ENCODE data around the gene SEMA4D.

Gene SEMA4D

DNA sequence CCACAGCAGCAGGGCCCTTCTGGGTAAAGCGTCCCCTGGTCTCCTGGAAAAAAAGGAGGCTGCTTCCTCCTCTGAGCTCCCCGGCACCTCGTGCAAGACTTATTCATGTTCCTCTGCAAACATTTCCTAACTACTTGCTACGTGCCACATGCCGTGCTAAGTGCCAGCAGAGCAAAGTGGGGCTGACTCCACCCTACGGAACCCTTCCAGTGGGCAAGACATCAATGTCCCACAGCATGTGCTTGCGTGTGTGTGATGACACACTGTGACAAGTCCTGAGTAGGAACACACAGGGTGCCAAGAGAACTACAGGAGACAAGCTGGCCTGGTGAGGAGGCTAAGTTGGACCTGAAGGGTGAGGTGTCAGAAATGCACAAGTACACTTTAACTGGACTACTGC is 57.4 kb downstream of the SEMA4D start:
- no peak overlapping the region for H3K4me3 ChIP-seq (ENCODE audit: low read length)
- no peak for DNase-seq (ENCODE audit: low read depth, low spot score)

DNA sequence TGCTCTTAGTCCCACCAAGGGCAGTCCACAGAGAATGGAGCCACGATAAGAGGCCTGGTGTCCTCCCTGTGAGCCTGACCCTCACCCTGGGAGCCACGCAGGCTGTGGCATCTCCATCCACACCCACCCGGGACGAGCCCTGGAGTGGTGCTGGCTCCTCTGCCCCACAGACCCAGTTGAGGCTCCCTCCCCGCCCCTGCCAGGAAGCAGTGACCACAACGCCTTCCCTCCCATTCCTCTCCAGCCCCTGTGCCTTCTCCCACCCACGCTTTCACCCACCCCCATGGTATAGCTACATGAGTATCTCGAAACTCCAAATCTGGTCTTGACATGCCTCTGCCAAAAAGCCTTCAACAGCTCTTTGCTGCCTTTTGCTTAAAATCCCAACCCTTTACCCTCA is 57.9 kb downstream of the SEMA4D start:
- no peak for DNase-seq (ENCODE audit: low read depth, low spot score)
- no peak overlapping the region for H3K4me3 ChIP-seq (ENCODE audit: low read length)

DNA sequence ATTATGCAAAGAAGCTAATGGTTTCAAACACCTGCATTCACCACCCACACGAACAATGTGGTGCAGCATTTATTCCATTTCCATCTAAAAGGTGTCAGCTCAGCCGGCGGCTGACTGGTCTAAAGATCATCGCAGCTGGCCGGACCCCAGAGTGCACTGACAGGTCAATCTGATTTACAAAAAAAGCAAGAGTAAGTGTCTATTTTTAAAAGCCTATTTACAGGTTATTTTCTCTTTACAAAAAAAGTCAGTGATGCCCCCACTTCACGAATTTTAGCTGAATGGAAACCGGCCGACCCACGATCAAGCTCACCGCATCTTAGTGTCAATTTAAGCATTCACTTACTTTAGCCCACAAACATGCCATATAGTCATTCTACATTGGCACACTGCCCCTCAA is 58.3 kb downstream of the SEMA4D start:
- no peak overlapping the region for H3K4me3 ChIP-seq (ENCODE audit: low read length)
- no peak for DNase-seq (ENCODE audit: low read depth, low spot score)

DNA sequence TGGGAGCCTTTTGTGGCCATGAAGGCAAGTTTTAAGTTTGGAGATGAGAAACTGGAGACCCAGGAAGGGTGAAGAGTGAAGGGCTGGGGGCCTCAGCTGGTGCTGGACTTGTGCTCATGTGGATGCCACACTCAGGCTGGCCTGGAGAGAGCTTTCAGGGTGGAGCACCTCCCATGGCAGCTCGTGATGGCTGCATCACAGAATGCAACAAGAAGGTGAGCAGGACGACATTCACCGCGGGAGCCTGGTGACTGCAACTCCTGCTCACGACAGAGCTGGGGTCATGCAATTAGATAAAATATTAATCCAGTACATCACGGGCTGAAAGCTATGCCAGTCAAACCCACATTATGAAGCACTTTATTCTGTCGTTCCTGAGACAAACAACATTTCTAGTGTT is 59.7 kb downstream of the SEMA4D start:
- no peak for DNase-seq (ENCODE audit: low read depth, low spot score)
- no peak overlapping the region for H3K4me3 ChIP-seq (ENCODE audit: low read length)

DNA sequence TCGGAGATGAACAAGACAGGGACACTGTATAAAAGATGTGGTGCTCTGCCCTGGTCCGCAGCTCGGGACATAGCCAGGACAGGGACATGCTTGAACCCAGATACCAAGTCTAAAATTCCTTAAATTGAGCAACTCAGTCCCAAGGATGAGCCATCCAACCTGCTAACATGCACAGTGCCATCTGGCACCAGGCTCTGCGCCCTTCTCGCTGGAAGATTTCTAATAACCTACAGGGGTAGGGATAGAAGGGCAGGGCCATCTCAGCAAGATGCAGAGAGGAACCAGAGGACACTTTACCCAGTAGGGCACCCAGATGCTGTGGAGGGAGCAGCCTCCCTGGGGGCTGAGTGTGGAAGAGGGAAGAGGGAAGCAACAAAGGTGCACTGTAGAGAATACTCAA is 60.1 kb downstream of the SEMA4D start:
- no peak overlapping the region for H3K4me3 ChIP-seq (ENCODE audit: low read length)
- DNase-seq (ENCODE audit: low read depth, low spot score): no peak

DNA sequence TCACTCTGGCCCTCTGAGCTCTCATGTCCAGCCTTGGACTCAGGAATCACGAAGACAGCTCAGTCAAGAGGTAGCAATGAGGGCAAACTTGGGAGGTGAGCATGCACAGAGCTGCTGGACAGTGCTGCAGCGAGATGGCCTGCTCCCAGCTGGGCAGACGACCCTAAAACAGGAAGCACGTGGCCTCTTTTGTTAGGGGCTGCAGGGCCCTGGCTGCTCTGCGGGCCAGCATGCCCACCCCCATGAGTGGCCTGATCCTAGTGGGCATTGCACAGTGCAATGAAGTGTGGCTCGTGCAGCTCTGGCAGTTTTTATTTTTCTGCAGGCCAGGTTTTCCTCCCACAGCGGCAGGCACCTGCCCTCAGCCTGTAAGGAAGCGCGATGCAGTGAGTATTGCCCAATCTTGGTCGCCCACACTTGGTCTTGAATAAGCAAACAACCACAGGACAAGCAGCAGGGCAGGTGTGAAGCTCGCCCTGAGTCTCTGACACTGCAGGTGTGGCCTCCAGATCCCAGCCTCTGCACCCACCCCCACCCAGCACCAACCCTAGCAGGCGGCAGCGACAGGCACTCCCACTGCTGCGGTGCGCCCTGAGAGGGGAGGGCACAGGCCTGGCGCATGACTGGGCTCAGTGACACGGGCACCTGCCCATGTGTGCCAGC is 60.8 kb downstream of the SEMA4D start:
- H3K4me3 ChIP-seq (ENCODE audit: low read length): no peak overlapping the region
- DNase-seq (ENCODE audit: low read depth, low spot score): peak; percentile 87

DNA sequence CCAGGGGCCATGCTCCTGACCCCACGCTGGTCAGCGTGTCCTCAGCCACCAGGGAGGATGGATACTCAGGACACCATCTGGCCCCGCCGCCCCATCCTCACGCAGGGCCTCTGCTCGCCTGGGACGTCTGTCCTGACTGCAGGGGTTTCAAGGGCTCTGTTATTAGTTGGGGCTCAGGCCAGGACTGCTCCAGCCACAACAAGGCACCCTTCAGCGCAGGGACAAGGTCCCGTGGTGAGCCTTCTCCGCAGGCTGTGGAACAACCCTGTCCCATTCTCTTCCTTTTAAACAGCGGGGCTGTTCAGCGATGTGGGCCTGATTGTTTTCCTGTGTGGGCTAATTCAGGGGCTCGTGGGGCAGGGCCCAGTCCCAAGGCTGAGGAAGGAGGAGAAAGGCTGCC is 61.6 kb downstream of the SEMA4D start:
- no peak overlapping the region for H3K4me3 ChIP-seq (ENCODE audit: low read length)

GRCh38 chr9:89435071-89435823 is 62.7 kb downstream of the SEMA4D start:
- DNase-seq (ENCODE audit: low read depth, low spot score): no peak
- no peak overlapping the region for H3K4me3 ChIP-seq (ENCODE audit: low read length)

More for the DNA sequence above, 61.6 kb downstream of the SEMA4D start:
- DNase-seq (ENCODE audit: low read depth, low spot score): no peak

DNA sequence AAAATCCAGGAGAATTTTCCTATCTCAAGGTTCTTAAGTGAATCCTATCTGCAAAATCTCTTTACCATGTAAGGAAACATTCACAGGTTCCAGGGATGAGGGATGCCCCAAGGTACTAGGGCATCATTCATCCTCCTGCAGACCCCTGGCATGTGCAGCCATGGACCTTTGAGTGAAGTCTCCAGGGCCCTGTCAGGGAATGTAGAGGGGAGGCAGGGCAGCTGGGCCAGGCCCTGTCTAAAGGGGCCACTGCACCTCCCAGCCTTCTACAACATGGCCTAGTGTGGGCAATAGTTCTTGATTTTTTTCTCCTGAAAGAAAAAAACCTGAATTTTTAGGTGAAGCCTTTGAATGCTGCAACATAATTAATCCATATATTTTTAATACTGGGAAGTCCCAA is 63.3 kb downstream of the SEMA4D start:
- H3K4me3 ChIP-seq (ENCODE audit: low read length): no peak overlapping the region
- DNase-seq (ENCODE audit: low read depth, low spot score): no peak

- H3K4me3 ChIP-seq (ENCODE audit: low read length): no peak overlapping the region
- no peak for DNase-seq (ENCODE audit: low read depth, low spot score)
Measured at GRCh38 chr9:89433826-89434225, 64.1 kb downstream of the SEMA4D start.

DNA sequence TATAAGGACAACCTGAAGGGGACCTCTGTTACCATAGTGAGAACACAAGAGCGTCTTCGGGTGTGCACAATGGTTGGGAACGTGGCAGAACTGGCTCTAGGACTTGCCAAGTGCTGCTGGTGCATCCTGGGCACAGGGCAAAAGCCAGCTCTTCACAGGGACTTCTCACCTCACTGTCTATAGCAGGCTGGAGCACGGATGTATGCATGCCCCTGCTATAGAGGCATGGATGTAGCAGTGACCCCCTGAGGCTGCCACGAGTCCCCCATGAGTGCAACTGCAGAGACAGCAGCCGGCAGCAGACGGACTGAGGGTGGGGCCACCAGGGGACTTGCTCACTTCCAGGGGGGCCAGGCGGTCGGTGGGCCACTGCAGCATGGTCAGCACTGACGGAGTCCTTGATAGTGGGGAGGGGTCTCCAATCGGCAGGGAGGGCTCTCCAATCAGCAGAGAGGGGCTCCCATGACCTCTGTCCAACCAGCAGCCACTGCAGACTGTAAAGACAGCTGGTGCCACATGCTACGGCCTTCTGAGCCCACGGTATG is 64.9 kb downstream of the SEMA4D start:
- H3K4me3 ChIP-seq (ENCODE audit: low read length): no peak overlapping the region
- no peak for DNase-seq (ENCODE audit: low read depth, low spot score)

GRCh38 chr9:89431930-89432725 is 65.8 kb downstream of the SEMA4D start:
- no peak for DNase-seq (ENCODE audit: low read depth, low spot score)
- no peak overlapping the region for H3K4me3 ChIP-seq (ENCODE audit: low read length)

GRCh38 chr9:89430995-89431394 is 66.9 kb downstream of the SEMA4D start:
- DNase-seq (ENCODE audit: low read depth, low spot score): no peak
- no peak overlapping the region for H3K4me3 ChIP-seq (ENCODE audit: low read length)

- peak; percentile 70 for DNase-seq (ENCODE audit: low read depth, low spot score)
Measured at GRCh38 chr9:89428901-89429890, 68.7 kb downstream of the SEMA4D start.

GRCh38 chr9:89428222-89428761 is 69.6 kb downstream of the SEMA4D start:
- no peak overlapping the region for H3K4me3 ChIP-seq (ENCODE audit: low read length)
- no peak for DNase-seq (ENCODE audit: low read depth, low spot score)

More at GRCh38 chr9:89428901-89429890, 68.7 kb downstream of the SEMA4D start:
- no peak overlapping the region for H3K4me3 ChIP-seq (ENCODE audit: low read length)

GRCh38 chr9:89427621-89428221 is 70.2 kb downstream of the SEMA4D start:
- DNase-seq (ENCODE audit: low read depth, low spot score): no peak
- no peak overlapping the region for H3K4me3 ChIP-seq (ENCODE audit: low read length)

DNA sequence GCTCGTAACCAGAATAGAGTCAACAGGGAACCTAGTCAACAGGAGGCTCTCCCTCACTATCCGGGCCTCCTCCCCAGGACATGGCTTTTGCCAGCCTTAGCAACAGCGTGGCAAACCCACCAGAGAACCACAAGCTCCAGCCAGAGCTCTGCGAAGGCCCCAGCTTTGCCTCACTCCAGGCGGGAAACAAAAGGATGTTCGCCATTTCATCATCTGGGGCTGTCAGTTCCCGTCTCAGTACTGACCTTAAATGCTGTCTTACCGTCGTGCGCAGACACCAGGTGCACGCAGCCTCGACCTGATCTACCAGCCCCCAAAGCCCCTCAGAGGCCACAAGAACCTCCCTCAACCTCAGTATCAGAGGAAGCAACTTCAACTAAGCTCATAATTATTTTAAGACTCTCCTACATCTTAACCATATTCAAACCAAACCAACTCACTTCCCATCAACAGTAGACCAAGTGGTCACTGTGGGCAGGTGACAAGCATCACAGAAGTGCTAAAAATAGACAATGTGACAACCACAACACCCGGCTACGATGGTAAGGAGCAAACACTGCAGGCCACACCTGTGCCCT is 71.4 kb downstream of the SEMA4D start:
- peak; percentile 87 for DNase-seq (ENCODE audit: low read depth, low spot score)
- no peak overlapping the region for H3K4me3 ChIP-seq (ENCODE audit: low read length)

DNA sequence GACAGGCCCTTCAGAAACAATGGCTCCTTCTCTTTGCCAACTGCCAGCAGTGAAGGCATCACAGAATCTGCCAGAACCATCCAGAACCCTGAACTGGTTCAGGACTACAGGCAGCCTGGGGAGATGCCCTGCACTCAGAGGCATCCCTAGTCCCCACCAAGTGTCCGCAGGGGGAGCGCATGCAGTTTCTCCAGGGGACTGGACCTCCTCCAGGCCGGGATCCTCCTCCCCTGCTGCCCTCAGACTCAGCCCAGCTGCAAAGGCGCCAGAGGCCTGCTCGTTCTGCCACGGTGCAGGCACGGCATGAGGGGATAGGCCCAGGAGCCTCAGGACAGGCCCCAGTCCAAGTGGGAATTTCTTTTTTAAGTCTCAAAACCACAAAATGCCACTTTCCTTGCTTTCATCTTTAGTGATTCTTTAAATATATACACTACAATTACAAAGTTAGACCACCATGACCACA is 72.0 kb downstream of the SEMA4D start:
- no peak for DNase-seq (ENCODE audit: low read depth, low spot score)
- H3K4me3 ChIP-seq (ENCODE audit: low read length): no peak overlapping the region
